ENCODE results near the gene SPRY1.

DNA sequence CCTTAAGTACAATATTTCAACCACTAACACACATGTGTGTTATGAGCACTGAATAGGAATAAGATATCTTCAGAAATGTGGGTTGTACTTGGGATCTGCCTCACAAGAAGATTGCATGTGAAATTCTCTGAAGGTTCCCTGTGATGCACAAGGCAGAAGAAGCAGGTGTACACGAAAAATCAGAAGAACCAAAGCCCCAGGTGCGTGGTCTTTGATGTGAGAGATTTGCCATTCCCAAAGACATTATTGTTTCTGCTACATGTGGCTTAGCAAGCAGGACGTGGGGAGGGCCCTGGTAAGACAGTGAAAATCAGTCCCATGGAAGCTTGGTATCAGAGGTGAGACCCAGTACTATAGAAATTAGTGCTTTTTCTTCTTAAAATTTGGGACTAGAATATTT lies 13.0 kb upstream of the SPRY1 start:
- TF ChIP-seq CTCF (IDR thresholded peaks at IDR 0.05 in 2 of 3, conservative IDR thresholded peaks at IDR 0.05 in 1 of 3; ENCODE audit: borderline replicate concordance in 1 of 3, insufficient read depth in 1 of 3, low read depth in 2 of 3, low read length in 2 of 3) (no peak), RAD21 (IDR thresholded peaks at IDR 0.05; ENCODE audit: low read depth) (no peak), CEBPB (IDR thresholded peaks at IDR 0.05; ENCODE audit: low read depth) (no peak), SIN3A (IDR thresholded peaks at IDR 0.05; ENCODE audit: low read depth) (no peak), EGR1 (IDR thresholded peaks at IDR 0.05; ENCODE audit: low read depth) (no peak), ZBTB33 (IDR thresholded peaks at IDR 0.05; ENCODE audit: extremely low read depth, insufficient replicate concordance, low read length) (no peak), EZH2 (IDR thresholded peaks at IDR 0.05) (no peak), POLR2A (IDR thresholded peaks at IDR 0.05; ENCODE audit: borderline replicate concordance, extremely low read depth, insufficient read depth, insufficient read length) (no peak), POLR2AphosphoS5 (IDR thresholded peaks at IDR 0.05; ENCODE audit: low read depth, low read length) (no peak), YY1 (IDR thresholded peaks at IDR 0.05; ENCODE audit: extremely low read depth, insufficient replicate concordance, low read depth, low read length) (no peak), CBX3 (IDR thresholded peaks at IDR 0.05; ENCODE audit: low read depth) (no peak)
- TF ChIP-seq, protein P1, sequence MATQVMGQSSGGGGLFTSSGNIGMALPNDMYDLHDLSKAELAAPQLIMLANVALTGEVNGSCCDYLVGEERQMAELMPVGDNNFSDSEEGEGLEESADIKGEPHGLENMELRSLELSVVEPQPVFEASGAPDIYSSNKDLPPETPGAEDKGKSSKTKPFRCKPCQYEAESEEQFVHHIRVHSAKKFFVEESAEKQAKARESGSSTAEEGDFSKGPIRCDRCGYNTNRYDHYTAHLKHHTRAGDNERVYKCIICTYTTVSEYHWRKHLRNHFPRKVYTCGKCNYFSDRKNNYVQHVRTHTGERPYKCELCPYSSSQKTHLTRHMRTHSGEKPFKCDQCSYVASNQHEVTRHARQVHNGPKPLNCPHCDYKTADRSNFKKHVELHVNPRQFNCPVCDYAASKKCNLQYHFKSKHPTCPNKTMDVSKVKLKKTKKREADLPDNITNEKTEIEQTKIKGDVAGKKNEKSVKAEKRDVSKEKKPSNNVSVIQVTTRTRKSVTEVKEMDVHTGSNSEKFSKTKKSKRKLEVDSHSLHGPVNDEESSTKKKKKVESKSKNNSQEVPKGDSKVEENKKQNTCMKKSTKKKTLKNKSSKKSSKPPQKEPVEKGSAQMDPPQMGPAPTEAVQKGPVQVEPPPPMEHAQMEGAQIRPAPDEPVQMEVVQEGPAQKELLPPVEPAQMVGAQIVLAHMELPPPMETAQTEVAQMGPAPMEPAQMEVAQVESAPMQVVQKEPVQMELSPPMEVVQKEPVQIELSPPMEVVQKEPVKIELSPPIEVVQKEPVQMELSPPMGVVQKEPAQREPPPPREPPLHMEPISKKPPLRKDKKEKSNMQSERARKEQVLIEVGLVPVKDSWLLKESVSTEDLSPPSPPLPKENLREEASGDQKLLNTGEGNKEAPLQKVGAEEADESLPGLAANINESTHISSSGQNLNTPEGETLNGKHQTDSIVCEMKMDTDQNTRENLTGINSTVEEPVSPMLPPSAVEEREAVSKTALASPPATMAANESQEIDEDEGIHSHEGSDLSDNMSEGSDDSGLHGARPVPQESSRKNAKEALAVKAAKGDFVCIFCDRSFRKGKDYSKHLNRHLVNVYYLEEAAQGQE (IDR thresholded peaks at IDR 0.05; ENCODE audit: low read depth) = no peak
- TF ChIP-seq, protein P2, sequence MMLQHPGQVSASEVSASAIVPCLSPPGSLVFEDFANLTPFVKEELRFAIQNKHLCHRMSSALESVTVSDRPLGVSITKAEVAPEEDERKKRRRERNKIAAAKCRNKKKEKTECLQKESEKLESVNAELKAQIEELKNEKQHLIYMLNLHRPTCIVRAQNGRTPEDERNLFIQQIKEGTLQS (IDR thresholded peaks at IDR 0.05) = no peak
- TF ChIP-seq, protein P3, sequence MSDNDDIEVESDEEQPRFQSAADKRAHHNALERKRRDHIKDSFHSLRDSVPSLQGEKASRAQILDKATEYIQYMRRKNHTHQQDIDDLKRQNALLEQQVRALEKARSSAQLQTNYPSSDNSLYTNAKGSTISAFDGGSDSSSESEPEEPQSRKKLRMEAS (IDR thresholded peaks at IDR 0.05) = no peak
